Esophagus muscularis mucosa (tissue), 4 donors: Measurements from ENCODE around the gene CLASRP. TPM values are rescaled to one million over a fixed set of nuclear protein-coding genes. Genes with fewer than 3 reads are reported as not detected.
A peak's percentile ranks its signal among the peaks of the same experiment; 100 is the strongest.

ENCODE experiments used
- DNase-seq: peaks from one replicate; pipeline ENCODE4 v3.0.0-alpha.2; 2017; ENCODE audit errors: extremely low spot score
- H3K27ac ChIP-seq, 4 donors: fragments of 200-600 bp; sonication (generic); replicated peaks in 1 of 4; 1 replicate in 3 of 4; 2 replicates in 1 of 4; pipeline ENCODE4 v1.5.1; 2016 to 2019; ENCODE audit warnings: mild to moderate bottlenecking in 1 of 4
- H3K27me3 ChIP-seq, 4 donors: fragments of 200-600 bp; sonication (generic); one replicate each; pipeline versions ENCODE4 v1.5.1 to v1.6.0; 2016 to 2019
- H3K36me3 ChIP-seq, 4 donors: fragments of 200-600 bp; sonication (generic); one replicate each; pipeline ENCODE4 v1.5.1; 2016 to 2019
- H3K4me1 ChIP-seq, 4 donors: fragments of 200-600 bp; sonication (generic); one replicate each; pipeline ENCODE4 v1.5.1; 2016 to 2019
- H3K4me3 ChIP-seq, 4 donors: fragments of 200-600 bp; sonication (generic); 1 replicate in 2 of 4; 2 replicates in 2 of 4; pipeline ENCODE4 v1.5.1; 2016 to 2019; ENCODE audit warnings: mild to moderate bottlenecking in 4 of 4, moderate library complexity in 1 of 4
- H3K9me3 ChIP-seq, 4 donors: fragments of 200-600 bp; sonication (generic); 1 replicate in 3 of 4; 2 replicates in 1 of 4; pipeline ENCODE4 v1.5.1; 2016 to 2019
- CTCF ChIP-seq, 3 experiments: fragments of 200-600 bp in 2 of 3; fragments of 450-650 bp in 1 of 3; sonication (generic) in 2 of 3; IDR thresholded peaks; one replicate each; pipeline ENCODE4 v1.5.1; 2017 to 2019; ENCODE audit warnings: antibody characterized with exemption in 3 of 3, mild to moderate bottlenecking in 2 of 3, moderate library complexity in 1 of 3
- EP300 ChIP-seq: sonication (generic); formaldehyde crosslinking; IDR thresholded peaks from one replicate; pipeline ENCODE4 v1.6.1; 2017; ENCODE audit warnings: antibody characterized with exemption
- POLR2A ChIP-seq: fragments of 450-650 bp; IDR thresholded peaks from one replicate; pipeline ENCODE4 v1.6.1; 2017; ENCODE audit warnings: antibody characterized with exemption, moderate library complexity, mild to moderate bottlenecking, low read depth
- POLR2AphosphoS5 ChIP-seq, 2 donors: sonication (generic); formaldehyde crosslinking; IDR thresholded peaks; one replicate each; pipeline ENCODE4 v1.6.1; 2017; ENCODE audit warnings: antibody characterized with exemption in 2 of 2
- WGBS: methylation state at CpG from one replicate; pipeline ENCODE4 v1.1.5; 2018; 5-methylcytosine and 5-hydroxymethylcytosine counted together
- intact Hi-C: fragments of 100-400 bp; cut with DNase I; formaldehyde crosslinking; loops from one replicate; pipeline ENCODE4 v1.15.1; 2023
- total RNA-seq, 4 donors: library from RNA; depleted of rRNA; stranded (reverse); fragments of >200 nt; gene quantifications; one replicate each; pipeline versions ENCODE4 v1.1.0 to v1.2.1, GENCODE V29; 2016

Gene CLASRP
- total RNA-seq, 4 donors from 2014 or later, result 20.7 to 59.8 (median 32.9) TPM

GRCh38 chr19:45075301-45076028 lies 36.6 kb downstream of the CLASRP start:
- intact Hi-C loops, result loop anchor here (10.0 kb wide), 1 partner anchor 181 kb away; the partner anchor contains the start of gene TOMM40
- no peak for DNase-seq
- peak overlapping the region; percentile 44 to 69 (median 64) for H3K27ac ChIP-seq

GRCh38 chr19:45076029-45076850 lies 37.4 kb downstream of the CLASRP start, which contains the start of gene ZNF296:
Gene ZNF296 (minus strand): TSS chr19:45076478. CDS start chr19:45076373, 105 bp downstream.
- TF ChIP-seq POLR2A (no peak), POLR2AphosphoS5 (IDR thresholded peaks at IDR 0.05) (peak; percentile 50 to 54), CTCF (IDR thresholded peaks at IDR 0.05) (no peak), EP300 (no peak)
- Histone ChIP-seq H3K27ac (peak within 1 kb of the TSS; percentile 44 to 69 (median 64)), H3K4me1 (peaks cover 32 to 49% (median 48%) of the 10 kb centered on the region in 4 donors), H3K4me3 (peak within 1 kb of the TSS; percentile 54 to 64 (median 56)), H3K36me3 (peaks cover 0 to 14% (median 10%) of the 10 kb centered on the region in 4 donors), H3K9me3 (no peaks in the 10 kb centered on the region), H3K27me3 (no peaks in the 10 kb centered on the region)
- DNase-seq, result no peak
- intact Hi-C loops, result loop anchor here (10.0 kb wide), 1 partner anchor 181 kb away; the partner anchor contains the start of gene TOMM40
- 7% methylated on average over 38 of the region's 81 CpGs for WGBS

More at GRCh38 chr19:45075301-45076028, 36.6 kb downstream of the CLASRP start:
- 34% methylated on average over 17 of the region's 26 CpGs for WGBS
- Histone ChIP-seq H3K27me3 (no peaks in the 10 kb centered on the region), H3K4me1 (peaks cover 24 to 42% (median 41%) of the 10 kb centered on the region in 4 donors), H3K4me3 (peak overlapping the region; percentile 54 to 64 (median 56)), H3K36me3 (peaks cover 3 to 22% (median 17%) of the 10 kb centered on the region in 4 donors), H3K9me3 (no peaks in the 10 kb centered on the region)
- no peak for TF ChIP-seq POLR2A
- TF ChIP-seq CTCF (IDR thresholded peaks at IDR 0.05), result no peak
- TF ChIP-seq POLR2AphosphoS5 (IDR thresholded peaks at IDR 0.05), result peak in 1 of 2 donors; percentile 44

GRCh38 chr19:45076851-45077730 lies 38.2 kb downstream of the CLASRP start:
- Histone ChIP-seq H3K4me3 (peak overlapping the region; percentile 54 to 64 (median 56)), H3K4me1 (peaks cover 33 to 50% (median 49%) of the 10 kb centered on the region in 4 donors)
- intact Hi-C loops, result loop anchor here (10.0 kb wide), 1 partner anchor 182 kb away; the partner anchor contains the start of gene TOMM40

More at GRCh38 chr19:45076851-45077730, 38.2 kb downstream of the CLASRP start:
- 75% methylated on average over 15 of the region's 15 CpGs for WGBS
- Histone ChIP-seq H3K36me3 (peaks cover 0 to 12% (median 8%) of the 10 kb centered on the region in 4 donors), H3K27ac (peak overlapping the region in 2 of 4 donors; percentile 44 to 62), H3K27me3 (no peaks in the 10 kb centered on the region), H3K9me3 (no peaks in the 10 kb centered on the region)
- DNase-seq, result no peak
- TF ChIP-seq POLR2AphosphoS5 (IDR thresholded peaks at IDR 0.05) (no peak), EP300 (no peak), CTCF (IDR thresholded peaks at IDR 0.05) (no peak), POLR2A (no peak)
